ENCODE data around the gene TRIP4. TPM values are rescaled to one million over a fixed set of nuclear protein-coding genes. Genes with fewer than 3 reads are reported as not detected.
"Not testable (repeated sequence)": the region's sequence is repeated elsewhere in the genome, so short reads cannot be mapped to it uniquely, and the experiment has no call there.

The TRIP4 gene
- total RNA-seq, 1 donor from 2014 or later, result 13.5 TPM

GRCh38 chr15:64373360-64373759 lies 14.3 kb upstream of the TRIP4 start:
- intact Hi-C loops (cut with micrococcal nuclease), result no loop called here
- no peaks in the 10 kb centered on the region for H3K36me3 ChIP-seq
- no peaks in the 10 kb centered on the region for H3K9me3 ChIP-seq (replicated peaks)
- no peaks in the 10 kb centered on the region for H3K4me1 ChIP-seq
- H3K27ac ChIP-seq (replicated peaks), result no peak overlapping the region
- no peak for TF ChIP-seq CTCF (IDR thresholded peaks at IDR 0.05; ENCODE audit: borderline replicate concordance)
- H3K4me3 ChIP-seq, result no peak overlapping the region
- no peak for DNase-seq
- no peaks in the 10 kb centered on the region for H3K27me3 ChIP-seq (ENCODE audit: low read depth)

- Histone ChIP-seq H3K9me3 (replicated peaks) (no peaks in the 10 kb centered on the region), H3K4me3 (no peak overlapping the region), H3K27me3 (ENCODE audit: low read depth) (no peaks in the 10 kb centered on the region), H3K27ac (replicated peaks) (no peak overlapping the region), H3K36me3 (no peaks in the 10 kb centered on the region), H3K4me1 (peaks cover 14% of the 10 kb centered on the region)
- DNase-seq, result no peak
- TF ChIP-seq CTCF (IDR thresholded peaks at IDR 0.05; ENCODE audit: borderline replicate concordance), result no peak
- intact Hi-C loops (cut with micrococcal nuclease), result no loop called here
These were observed 8.2 kb upstream of the TRIP4 start for GRCh38 chr15:64379216-64379960.

- H3K9me3 ChIP-seq (replicated peaks); intact Hi-C loops (cut with micrococcal nuclease); H3K27me3 ChIP-seq (ENCODE audit: low read depth); DNase-seq; H3K27ac ChIP-seq (replicated peaks); H3K36me3 ChIP-seq: not testable (repeated sequence)
- Histone ChIP-seq H3K4me3 (peak overlapping the region; percentile 72), H3K4me1 (peaks cover 14% of the 10 kb centered on the region)
These were observed 7.3 kb upstream of the TRIP4 start for GRCh38 chr15:64380130-64380870.

GRCh38 chr15:64381000-64381751 lies 6.5 kb upstream of the TRIP4 start, which contains the start of gene PCLAF:
Gene PCLAF, minus strand, starts transcription at chr15:64381441. Its CDS starts 70 bp downstream, at chr15:64381371.
- intact Hi-C loops (cut with micrococcal nuclease), result no loop called here

GRCh38 chr15:64383760-64384159 lies 3.9 kb upstream of the TRIP4 start:
- intact Hi-C loops (cut with micrococcal nuclease), result no loop called here

More at GRCh38 chr15:64381000-64381751, 6.5 kb upstream of the TRIP4 start, which contains the start of gene PCLAF:
- peak; percentile 94 for DNase-seq
- Histone ChIP-seq H3K9me3 (replicated peaks) (no peaks in the 10 kb centered on the region), H3K4me3 (peak within 1 kb of the TSS; percentile 72), H3K36me3 (no peaks in the 10 kb centered on the region), H3K27ac (replicated peaks) (no peak within 1 kb of the TSS), H3K27me3 (ENCODE audit: low read depth) (no peaks in the 10 kb centered on the region), H3K4me1 (peaks cover 14% of the 10 kb centered on the region)
- TF ChIP-seq CTCF (IDR thresholded peaks at IDR 0.05; ENCODE audit: borderline replicate concordance), result peak; percentile 26

More at GRCh38 chr15:64383760-64384159, 3.9 kb upstream of the TRIP4 start:
- Histone ChIP-seq H3K4me3 (no peak overlapping the region), H3K9me3 (replicated peaks) (no peaks in the 10 kb centered on the region), H3K27ac (replicated peaks) (no peak overlapping the region), H3K36me3 (no peaks in the 10 kb centered on the region), H3K27me3 (ENCODE audit: low read depth) (no peaks in the 10 kb centered on the region), H3K4me1 (peaks cover 34% of the 10 kb centered on the region)
- no peak for DNase-seq
- no peak for TF ChIP-seq CTCF (IDR thresholded peaks at IDR 0.05; ENCODE audit: borderline replicate concordance)
